HepG2 (cell line): ENCODE results near the gene RCOR3. TPM values are rescaled to one million over a fixed set of nuclear protein-coding genes. Genes with fewer than 3 reads are reported as not detected.

Source experiments
- ARID2 ChIP-seq: sonication (generic); formaldehyde crosslinking; IDR thresholded peaks from 2 replicates; pipeline ENCODE4 v1.8.1; 2022; ENCODE audit warnings: mild to moderate bottlenecking, missing genetic modification reagents, borderline replicate concordance
- BRD4 ChIP-seq: sonication (generic); formaldehyde crosslinking; IDR thresholded peaks from 2 replicates; pipeline ENCODE4 v1.4.0; 2020; ENCODE audit warnings: missing genetic modification reagents
- CCDC6 ChIP-seq: sonication (generic); formaldehyde crosslinking; IDR thresholded peaks from 2 replicates; pipeline ENCODE4 v1.8.1; 2022; ENCODE audit warnings: mild to moderate bottlenecking, missing genetic modification reagents, moderate library complexity
- CEBPB ChIP-seq: IDR thresholded peaks from 2 replicates; pipeline ENCODE4 v1.6.1; 2011; ENCODE audit warnings: low read depth, low read length, improper control_type of control experiment, borderline replicate concordance
- FLYWCH1 ChIP-seq: sonication (generic); formaldehyde crosslinking; IDR thresholded peaks from 2 replicates; pipeline ENCODE4 v1.8.1; 2023; ENCODE audit warnings: mild to moderate bottlenecking, missing genetic modification reagents
- HMGXB4 ChIP-seq, 2 experiments: sonication (generic) in 1 of 2; formaldehyde crosslinking in 1 of 2; IDR thresholded peaks; 2 replicates each; pipeline versions ENCODE4 v1.4.0 to v1.6.1; 2018 to 2020; ENCODE audit warnings: missing genetic modification reagents in 2 of 2, borderline replicate concordance in 1 of 2, low read depth in 1 of 2, mild to moderate bottlenecking in 1 of 2, missing biosample characterization in 1 of 2
- HOXA3 ChIP-seq: sonication (generic); formaldehyde crosslinking; IDR thresholded peaks from 2 replicates; pipeline ENCODE4 v1.5.0; 2020; ENCODE audit warnings: missing genetic modification reagents
- KDM4B ChIP-seq: sonication (generic); formaldehyde crosslinking; IDR thresholded peaks from 2 replicates; pipeline ENCODE4 v1.4.0; 2020; ENCODE audit warnings: missing genetic modification reagents
- MED13 ChIP-seq: sonication (generic); formaldehyde crosslinking; IDR thresholded peaks from 2 replicates; pipeline ENCODE4 v1.5.0; 2020; ENCODE audit warnings: missing genetic modification reagents
- MIER3 ChIP-seq: IDR thresholded peaks from 2 replicates; pipeline ENCODE4 v1.6.1; 2016; ENCODE audit warnings: missing compliant biosample characterization, borderline replicate concordance
- NFE2L1 ChIP-seq: sonication (generic); formaldehyde crosslinking; IDR thresholded peaks from 2 replicates; pipeline ENCODE4 v1.4.0; 2020; ENCODE audit warnings: missing genetic modification reagents, mild to moderate bottlenecking, borderline replicate concordance
- NFRKB ChIP-seq: fragments of 450-650 bp; IDR thresholded peaks from 2 replicates; pipeline ENCODE4 v1.6.1; 2017
- PRDM15 ChIP-seq: sonication (generic); formaldehyde crosslinking; IDR thresholded peaks from 2 replicates; pipeline ENCODE4 v1.4.0; 2020; ENCODE audit warnings: missing genetic modification reagents
- RXRB ChIP-seq: IDR thresholded peaks from 2 replicates; pipeline ENCODE4 v1.6.1; 2016; ENCODE audit warnings: borderline replicate concordance, missing genetic modification reagents, missing compliant biosample characterization
- TEAD2 ChIP-seq: sonication (generic); formaldehyde crosslinking; IDR thresholded peaks from 2 replicates; pipeline ENCODE4 v1.9.0; 2021; ENCODE audit warnings: missing genetic modification reagents
- TIGD3 ChIP-seq: sonication (generic); formaldehyde crosslinking; IDR thresholded peaks from 2 replicates; pipeline ENCODE4 v1.5.1; 2020; ENCODE audit warnings: mild to moderate bottlenecking, missing genetic modification reagents, borderline replicate concordance
- U2AF1 ChIP-seq: fragments of 200-400 bp; formaldehyde crosslinking; optimal IDR thresholded peaks from 2 replicates; pipeline ENCODE3; 2017; ENCODE audit warnings: mild to moderate bottlenecking, low read depth, low read length
- ZBTB38 ChIP-seq: sonication (generic); formaldehyde crosslinking; IDR thresholded peaks from 2 replicates; pipeline ENCODE4 v1.5.1; 2020; ENCODE audit warnings: mild to moderate bottlenecking, missing genetic modification reagents
- ZGPAT ChIP-seq: IDR thresholded peaks from 2 replicates; pipeline ENCODE4 v1.6.1; 2016; ENCODE audit warnings: mild to moderate bottlenecking
- ZNF230 ChIP-seq: sonication (generic); formaldehyde crosslinking; IDR thresholded peaks from 2 replicates; pipeline ENCODE4 v1.4.0; 2020; ENCODE audit warnings: mild to moderate bottlenecking, missing genetic modification reagents
- ZNF30 ChIP-seq: sonication (generic); formaldehyde crosslinking; IDR thresholded peaks from 2 replicates; pipeline ENCODE4 v1.5.0; 2020; ENCODE audit warnings: mild to moderate bottlenecking, missing genetic modification reagents
- ZNF747 ChIP-seq: sonication (generic); formaldehyde crosslinking; IDR thresholded peaks from 2 replicates; pipeline ENCODE4 v1.8.1; 2023; ENCODE audit warnings: missing genetic modification reagents, mild to moderate bottlenecking, borderline replicate concordance
- ZNF766 ChIP-seq: sonication (generic); formaldehyde crosslinking; IDR thresholded peaks from 2 replicates; pipeline ENCODE4 v1.5.0; 2020; ENCODE audit warnings: missing genetic modification reagents, borderline replicate concordance
- ZSCAN20 ChIP-seq: sonication (generic); formaldehyde crosslinking; IDR thresholded peaks from 2 replicates; pipeline ENCODE4 v1.4.0; 2020; ENCODE audit warnings: missing genetic modification reagents, mild to moderate bottlenecking, borderline replicate concordance
- polyA plus RNA-seq, 8 experiments: library from polyadenylated mRNA; depleted of rRNA in 3 of 8; stranded (reverse) in 7 of 8; unstranded in 1 of 8; fragments of >200 nt; fragmentation: Illumina TruSeq in 4 of 8; extraction: Trizol in 4 of 8; gene quantifications; 2 replicates each; pipeline versions ENCODE4 v1.2.1 to v1.2.3, GENCODE V29; 2011 to 2016; ENCODE audit warnings: low read depth in 4 of 8, missing spikeins in 1 of 8, mixed read lengths in 1 of 8; ENCODE audit not compliant: insufficient read depth in 1 of 8
- total RNA-seq, 5 experiments: library from RNA; depleted of rRNA; stranded (reverse); fragments of >200 nt; fragmentation: Illumina TruSeq; extraction: Trizol; gene quantifications; 2 replicates each; pipeline ENCODE4 v1.2.3, GENCODE V29; 2016; ENCODE audit warnings: low read depth in 1 of 5

The RCOR3 gene
- total and polyA plus RNA-seq, 2 of the 13 experiments (the other 11 are each of a cell fraction or from before 2014, with no cell fraction given) = 16.8 to 31.6 TPM

- TF ChIP-seq HMGXB4 (CRISPR knock-in tag; IDR thresholded peaks at IDR 0.05; ENCODE audit: borderline replicate concordance in 1 of 2, low read depth in 1 of 2) (peak; percentile 43 to 45; a peak in 2 of 4 replicates), ZGPAT (CRISPR knock-in tag) (no peak; the same call in 1 of the 2 replicates), ZNF230 (CRISPR knock-in tag) (no peak), ZNF747 (CRISPR knock-in tag) (no peak), NFRKB (no peak), ZBTB38 (CRISPR knock-in tag) (no peak), RXRB (CRISPR knock-in tag) (peak; percentile 19; the same call in 1 of the 2 replicates), MED13 (CRISPR knock-in tag) (no peak), CCDC6 (CRISPR knock-in tag) (no peak), ZSCAN20 (CRISPR knock-in tag) (no peak), KDM4B (no peak), ZNF766 (no peak), MIER3 (CRISPR knock-in tag) (no peak), HOXA3 (CRISPR knock-in tag) (0 out of 2 replicates have a peak, but pooled peaks have one; percentile 18), ARID2 (CRISPR knock-in tag) (peak; percentile 50; the same call in 1 of the 2 replicates), PRDM15 (CRISPR knock-in tag) (no peak), TIGD3 (CRISPR knock-in tag) (no peak), NFE2L1 (CRISPR knock-in tag) (no peak), FLYWCH1 (CRISPR knock-in tag) (no peak), TEAD2 (no peak), CEBPB (no peak), BRD4 (CRISPR knock-in tag) (no peak), U2AF1 (no peak), ZNF30 (CRISPR knock-in tag) (no peak)
Observed at GRCh38 chr1:211352985-211353515, 93.9 kb downstream of the RCOR3 start (continued).
